Common myeloid progenitor, CD34-positive (primary cell): Measurements from ENCODE around the gene FNBP1L.
"Not testable (repeated sequence)": the region's sequence is repeated elsewhere in the genome, so short reads cannot be mapped to it uniquely, and the experiment has no call there.

Source experiments
- CTCF ChIA-PET: fragments of 350-600 bp; sonication (Branson Sonifier 250); formaldehyde crosslinking; loops from one replicate; lab custom pipeline; 2021; ENCODE audit warnings: antibody characterized with exemption; lab: Charles Lee
- POLR2A ChIA-PET: fragments of 350-600 bp; sonication (Branson Sonifier 250); formaldehyde crosslinking; loops from one replicate; lab custom pipeline; 2021; ENCODE audit warnings: antibody characterized with exemption; lab: Charles Lee
- DNase-seq, 3 donors: peaks; one replicate each; pipeline versions ENCODE4 v3.0.0 to v3.0.0-alpha.2; 2013
- H3K27ac ChIP-seq, 2 experiments: 1 replicate in 1 of 2; 2 replicates in 1 of 2; pipeline ENCODE4 v1.7.0; 2013; ENCODE audit warnings: inconsistent platforms in 2 of 2, low read length in 2 of 2, mild to moderate bottlenecking in 2 of 2, low read depth in 1 of 2, moderate library complexity in 1 of 2; ENCODE audit not compliant: severe bottlenecking in 2 of 2, insufficient read depth in 1 of 2, poor library complexity in 1 of 2
- H3K27me3 ChIP-seq, 5 experiments: replicated peaks in 2 of 5; 1 replicate in 3 of 5; 2 replicates in 2 of 5; pipeline versions ENCODE4 v1.6.1 to v1.7.0; 2013; ENCODE audit warnings: low read length in 4 of 5, mild to moderate bottlenecking in 2 of 5, moderate library complexity in 2 of 5, inconsistent platforms in 1 of 5; ENCODE audit not compliant: insufficient read depth in 5 of 5, control insufficient read depth in 4 of 5
- H3K36me3 ChIP-seq, 4 experiments: 1 replicate in 2 of 4; 2 replicates in 2 of 4; pipeline versions ENCODE4 v1.6.1 to v1.7.0; 2013; ENCODE audit warnings: low read length in 3 of 4, control low read depth in 1 of 4, mild to moderate bottlenecking in 1 of 4; ENCODE audit not compliant: control insufficient read depth in 4 of 4, insufficient read depth in 4 of 4
- H3K4me1 ChIP-seq, 4 experiments: 1 replicate in 3 of 4; 2 replicates in 1 of 4; pipeline versions ENCODE4 v1.6.1 to v1.7.1; 2013; ENCODE audit warnings: low read length in 3 of 4, mild to moderate bottlenecking in 3 of 4, control low read depth in 1 of 4, inconsistent platforms in 1 of 4, moderate library complexity in 1 of 4; ENCODE audit not compliant: control insufficient read depth in 4 of 4, insufficient read depth in 4 of 4; ENCODE audit errors: control extremely low read depth in 1 of 4
- H3K4me3 ChIP-seq, 7 experiments: 1 replicate in 4 of 7; 2 replicates in 3 of 7; pipeline versions ENCODE4 v1.5.1 to v1.7.0; 2013; ENCODE audit warnings: mild to moderate bottlenecking in 7 of 7, low read length in 6 of 7, moderate library complexity in 6 of 7, inconsistent platforms in 2 of 7, low read depth in 2 of 7, control low read depth in 1 of 7; ENCODE audit not compliant: insufficient read depth in 4 of 7, control insufficient read depth in 1 of 7; ENCODE audit errors: extremely low read depth in 1 of 7
- H3K9me3 ChIP-seq, 5 experiments: 1 replicate in 4 of 5; 2 replicates in 1 of 5; pipeline versions ENCODE4 v1.6.1 to v1.7.1; 2013; ENCODE audit warnings: low read length in 4 of 5, mild to moderate bottlenecking in 2 of 5, inconsistent platforms in 1 of 5, low read depth in 1 of 5, moderate library complexity in 1 of 5; ENCODE audit not compliant: control insufficient read depth in 4 of 5, insufficient read depth in 2 of 5; ENCODE audit errors: control extremely low read depth in 1 of 5
- WGBS: methylation state at CpG from one replicate; pipeline ENCODE4 v1.1.5; 2013; ENCODE audit not compliant: insufficient coverage; 5-methylcytosine and 5-hydroxymethylcytosine counted together

The FNBP1L gene

DNA sequence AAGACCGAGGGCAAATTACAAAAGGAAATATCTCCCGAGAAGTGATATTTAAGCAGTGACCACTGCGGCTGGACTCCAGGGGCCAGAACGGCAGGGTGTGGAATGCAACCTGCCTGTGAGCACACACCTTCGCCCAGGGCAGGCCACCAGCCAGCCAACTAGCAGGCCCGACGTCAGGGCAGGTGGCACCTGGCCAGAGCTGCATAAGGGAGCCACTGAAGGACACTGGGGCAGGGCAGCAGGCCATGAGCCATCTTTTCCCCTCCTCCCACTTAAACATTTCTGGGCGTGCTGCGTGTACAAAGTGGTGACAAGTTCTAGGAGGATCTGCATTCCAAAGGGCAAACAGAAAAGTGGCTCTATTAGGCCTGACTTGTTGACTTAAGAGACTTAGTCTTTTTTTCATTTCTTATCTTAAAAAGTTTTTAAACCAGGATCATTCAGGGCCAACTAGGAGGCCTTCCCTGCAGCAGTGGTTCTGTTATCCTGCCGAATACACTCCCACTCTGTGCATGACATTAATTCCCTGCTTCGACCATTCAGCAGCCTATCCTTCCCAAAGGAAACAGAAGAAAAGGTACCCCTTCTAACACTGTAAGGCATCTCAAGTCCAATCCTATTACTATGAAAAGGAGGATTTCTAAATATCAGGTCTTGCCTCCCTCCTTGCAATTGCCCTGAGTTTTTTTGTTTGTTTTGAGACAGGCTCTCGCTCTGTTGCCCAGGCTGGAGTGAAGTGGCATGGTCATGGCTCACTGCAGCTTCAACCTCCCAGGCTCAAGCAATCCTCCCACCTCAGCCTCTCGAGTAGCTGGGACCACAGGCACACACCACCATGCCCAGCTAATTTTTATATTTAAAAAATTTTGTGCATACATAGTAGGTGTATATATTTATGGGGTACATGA is 137.4 kb downstream of the FNBP1L start:
- H3K9me3 ChIP-seq: no peaks in the 10 kb centered on the region
- DNase-seq: no peak
- H3K36me3 ChIP-seq: no peaks in the 10 kb centered on the region
- H3K4me3 ChIP-seq: no peak overlapping the region
- POLR2A ChIA-PET: no interaction called here
- no peaks in the 10 kb centered on the region for H3K27me3 ChIP-seq
- WGBS: 95% methylated on average over 9 of the region's 13 CpGs
- CTCF ChIA-PET: interaction anchor here (1.2 kb wide), 1 partner anchor 294 kb away, joined by 3 read pairs; no protein-coding TSS in a partner anchor
- H3K4me1 ChIP-seq: peaks cover 2 to 29% (median 15%) of the 10 kb centered on the region in 4 experiments
- H3K27ac ChIP-seq: no peak overlapping the region

DNA sequence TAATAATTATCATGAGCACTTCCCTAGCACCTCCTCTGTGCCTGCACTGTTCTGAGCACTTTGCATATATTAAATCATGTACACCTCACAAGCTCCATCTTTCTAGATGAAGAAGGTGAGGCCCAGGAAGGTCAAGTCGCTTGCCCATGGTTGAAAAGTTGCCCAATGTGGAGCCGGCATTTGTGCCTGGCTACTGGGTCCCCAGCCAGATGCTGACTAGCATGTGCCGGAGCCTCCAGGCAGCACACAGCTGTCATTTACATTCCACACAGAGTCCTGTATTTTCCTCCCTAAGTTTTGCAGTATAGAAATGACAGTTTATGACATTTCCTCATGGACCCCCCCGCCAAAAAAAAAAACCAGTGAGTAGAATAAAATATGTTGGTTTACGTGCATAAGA is 139.4 kb downstream of the FNBP1L start:
- Histone ChIP-seq H3K4me1 (peaks cover 4 to 46% (median 32%) of the 10 kb centered on the region in 4 experiments), H3K36me3 (no peaks in the 10 kb centered on the region), H3K27me3 (no peaks in the 10 kb centered on the region), H3K9me3 (no peaks in the 10 kb centered on the region), H3K4me3 (no peak overlapping the region), H3K27ac (no peak overlapping the region)
- ChIA-PET CTCF (interaction anchor here (1.0 to 1.6 kb wide), 5 partner anchors 9 to 283 kb away, joined by 3 to 4 read pairs (median 3); no protein-coding TSS in a partner anchor), POLR2A (interaction anchor here (0.6 kb wide), 1 partner anchor 9 kb away, joined by 3 read pairs; no protein-coding TSS in a partner anchor)
- WGBS: 100% methylated on average over 4 of the region's 5 CpGs
- no peak for DNase-seq

DNA sequence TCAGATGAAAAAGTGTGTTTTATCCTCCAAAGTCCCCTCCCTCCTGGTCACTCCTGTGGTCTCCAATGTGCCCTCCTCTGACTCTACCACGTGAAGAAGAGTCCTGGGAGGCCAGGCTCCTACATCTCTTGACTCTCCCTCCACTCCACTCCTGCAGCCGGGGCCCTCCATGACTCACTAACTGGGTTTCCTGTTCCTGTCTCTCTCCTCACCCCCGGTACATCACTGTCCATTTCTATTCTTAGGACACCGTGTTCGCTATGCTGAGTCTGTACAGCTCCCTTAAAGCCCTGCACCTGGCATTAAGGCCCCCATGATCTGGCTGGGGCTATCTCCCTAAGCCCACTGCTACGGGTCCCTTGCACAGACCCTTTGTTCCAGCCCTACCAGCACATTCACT is 140.3 kb downstream of the FNBP1L start:
- Histone ChIP-seq H3K4me3 (no peak overlapping the region), H3K4me1 (peaks cover 4 to 50% (median 34%) of the 10 kb centered on the region in 4 experiments), H3K36me3 (no peaks in the 10 kb centered on the region), H3K27me3 (no peaks in the 10 kb centered on the region), H3K27ac (no peak overlapping the region), H3K9me3 (no peaks in the 10 kb centered on the region)
- CTCF ChIA-PET: interaction anchor here (0.6 to 1.6 kb wide), 4 partner anchors 13 to 284 kb away, joined by 3 to 4 read pairs (median 3); no protein-coding TSS in a partner anchor
- WGBS: 15% methylated on average over 6 of the region's 6 CpGs
- DNase-seq: peak; percentile 21 to 80 (median 64)
- POLR2A ChIA-PET: no interaction called here

DNA sequence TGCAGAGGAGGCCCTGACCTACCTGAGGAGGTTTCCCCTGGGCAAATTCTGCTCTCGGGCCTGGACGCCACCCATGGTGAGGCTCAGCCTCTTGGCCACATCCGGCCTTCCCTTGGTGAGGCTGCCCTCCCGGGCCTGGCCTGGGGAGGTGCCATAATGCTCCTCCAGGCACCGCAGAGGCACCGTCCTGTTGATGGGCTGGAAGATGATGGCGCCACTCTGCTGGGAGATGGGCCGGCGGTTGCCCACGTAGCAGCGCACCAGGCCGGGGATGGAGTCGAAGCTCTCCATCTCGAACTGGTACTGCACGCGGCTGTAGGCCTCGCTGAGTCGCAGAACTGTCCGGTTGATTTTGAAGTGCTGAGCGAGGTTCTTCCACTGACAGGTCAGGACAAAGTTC is 141.0 kb downstream of the FNBP1L start:
- 97% methylated on average over 17 of the region's 20 CpGs for WGBS
- Histone ChIP-seq H3K27ac (no peak overlapping the region), H3K27me3 (no peaks in the 10 kb centered on the region), H3K9me3 (no peaks in the 10 kb centered on the region), H3K36me3 (no peaks in the 10 kb centered on the region), H3K4me1 (peaks cover 4 to 50% (median 34%) of the 10 kb centered on the region in 4 experiments), H3K4me3 (no peak overlapping the region)
- ChIA-PET CTCF (interaction anchor here (0.8 to 1.5 kb wide), 3 partner anchors 12 to 257 kb away, joined by 3 read pairs; no protein-coding TSS in a partner anchor), POLR2A (no interaction called here)
- no peak for DNase-seq

DNA sequence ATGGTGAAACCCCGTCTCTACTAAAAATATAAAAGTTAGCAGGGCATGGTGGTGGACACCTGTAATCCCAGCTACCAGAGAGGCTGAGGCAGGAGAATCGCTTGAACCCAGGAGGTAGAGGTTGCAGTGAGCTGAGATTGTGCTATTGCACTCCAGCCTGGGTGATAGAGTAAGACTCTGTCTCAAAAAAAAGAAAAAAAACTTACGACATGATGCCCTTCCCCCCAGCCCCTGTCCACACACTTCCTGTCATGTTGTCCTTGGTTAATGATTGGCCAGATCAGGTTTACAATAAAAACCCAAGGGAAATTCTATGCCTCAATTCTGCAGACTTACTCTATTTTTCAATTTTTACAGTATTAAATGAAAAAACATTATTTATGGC is 143.4 kb downstream of the FNBP1L start:
- H3K36me3 ChIP-seq, H3K27ac ChIP-seq, H3K9me3 ChIP-seq, DNase-seq, H3K27me3 ChIP-seq, H3K4me3 ChIP-seq, POLR2A ChIA-PET: not testable (repeated sequence)
- peaks cover 4 to 50% (median 34%) of the 10 kb centered on the region in 4 experiments for H3K4me1 ChIP-seq
- CTCF ChIA-PET: interaction anchor here (1.2 kb wide), 2 partner anchors 15 to 145 kb away, joined by 3 read pairs; no protein-coding TSS in a partner anchor
- WGBS: 100% methylated on average over 1 of the region's 3 CpGs

DNA sequence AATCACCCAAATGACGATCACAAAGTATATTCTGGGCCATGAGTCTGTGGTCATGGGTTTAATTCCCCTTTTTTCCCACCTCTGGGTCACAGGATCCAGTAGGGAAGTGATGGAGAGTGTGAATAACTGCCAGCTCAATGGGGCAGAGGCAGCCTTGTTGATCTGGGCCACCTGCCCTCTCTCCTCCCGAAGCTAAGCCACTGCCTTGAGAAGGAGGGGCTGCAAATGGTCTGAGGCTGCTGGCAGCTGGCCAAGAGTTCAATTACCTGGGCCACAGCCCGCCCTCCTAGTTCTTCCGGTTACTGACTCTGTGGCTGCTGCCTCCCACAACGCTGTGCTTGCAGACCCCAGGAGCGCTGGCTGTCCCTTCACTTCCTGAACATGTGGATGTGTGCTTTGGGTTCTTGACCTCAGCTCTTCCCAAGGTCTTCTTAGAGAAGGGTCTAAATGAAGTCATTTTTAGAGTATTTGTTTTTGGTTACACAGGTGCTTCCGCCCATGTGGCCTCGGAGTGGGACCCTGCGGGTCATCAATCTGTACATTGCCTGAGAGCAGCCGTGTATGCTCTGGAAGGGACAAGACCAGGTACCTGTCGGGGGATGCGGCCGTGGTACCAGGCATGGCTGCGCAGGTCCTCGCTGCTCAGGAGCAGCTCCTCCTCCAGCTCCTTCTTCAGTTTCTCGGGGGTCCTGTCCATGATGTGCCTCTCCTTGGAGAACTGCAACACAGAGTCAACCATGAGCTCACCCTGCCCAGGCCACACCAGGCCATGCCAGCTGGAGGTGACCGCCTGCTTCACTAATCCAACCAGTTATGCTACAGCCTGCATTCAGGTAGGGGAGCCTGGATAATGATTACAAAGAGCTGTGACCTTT is 144.0 kb downstream of the FNBP1L start:
- Histone ChIP-seq H3K4me1 (peaks cover 4 to 50% (median 34%) of the 10 kb centered on the region in 4 experiments), H3K27ac (no peak overlapping the region), H3K36me3 (no peaks in the 10 kb centered on the region), H3K27me3 (no peaks in the 10 kb centered on the region), H3K4me3 (no peak overlapping the region), H3K9me3 (no peaks in the 10 kb centered on the region)
- DNase-seq: peak; percentile 58 to 91 (median 86)
- 37% methylated on average over 12 of the region's 17 CpGs for WGBS
- POLR2A ChIA-PET: interaction anchor here (0.9 kb wide), 1 partner anchor 11 kb away, joined by 3 read pairs; no protein-coding TSS in a partner anchor
- CTCF ChIA-PET: interaction anchor here (1.0 to 1.2 kb wide), 3 partner anchors 10 to 145 kb away, joined by 3 read pairs; no protein-coding TSS in a partner anchor
